ENCODE measurements around the gene ANKRA2.

GRCh38 chr5:73612799-73613198 is 47.4 kb upstream of the ANKRA2 start:
- TF ChIP-seq POLR2A (IDR thresholded peaks at IDR 0.05): no peak
- TF ChIP-seq, protein P1, sequence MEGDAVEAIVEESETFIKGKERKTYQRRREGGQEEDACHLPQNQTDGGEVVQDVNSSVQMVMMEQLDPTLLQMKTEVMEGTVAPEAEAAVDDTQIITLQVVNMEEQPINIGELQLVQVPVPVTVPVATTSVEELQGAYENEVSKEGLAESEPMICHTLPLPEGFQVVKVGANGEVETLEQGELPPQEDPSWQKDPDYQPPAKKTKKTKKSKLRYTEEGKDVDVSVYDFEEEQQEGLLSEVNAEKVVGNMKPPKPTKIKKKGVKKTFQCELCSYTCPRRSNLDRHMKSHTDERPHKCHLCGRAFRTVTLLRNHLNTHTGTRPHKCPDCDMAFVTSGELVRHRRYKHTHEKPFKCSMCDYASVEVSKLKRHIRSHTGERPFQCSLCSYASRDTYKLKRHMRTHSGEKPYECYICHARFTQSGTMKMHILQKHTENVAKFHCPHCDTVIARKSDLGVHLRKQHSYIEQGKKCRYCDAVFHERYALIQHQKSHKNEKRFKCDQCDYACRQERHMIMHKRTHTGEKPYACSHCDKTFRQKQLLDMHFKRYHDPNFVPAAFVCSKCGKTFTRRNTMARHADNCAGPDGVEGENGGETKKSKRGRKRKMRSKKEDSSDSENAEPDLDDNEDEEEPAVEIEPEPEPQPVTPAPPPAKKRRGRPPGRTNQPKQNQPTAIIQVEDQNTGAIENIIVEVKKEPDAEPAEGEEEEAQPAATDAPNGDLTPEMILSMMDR (IDR thresholded peaks at IDR 0.05): no peak

All from vagina (tissue), 2 donors.